ENCODE results near the gene RAMACL.
"Not testable (repeated sequence)": the region's sequence is repeated elsewhere in the genome, so short reads cannot be mapped to it uniquely, and the experiment has no call there.

The RAMACL gene

GRCh38 chr6:166595061-166595780 lies 8.7 kb upstream of the RAMACL start:
- DNase-seq: no peak

- DNase-seq: no peak
Measured at GRCh38 chr6:166592821-166593220, 6.3 kb upstream of the RAMACL start.

- DNase-seq: no peak
Measured at GRCh38 chr6:166591961-166592520, 5.6 kb upstream of the RAMACL start.

GRCh38 chr6:166591026-166591425 lies 4.5 kb upstream of the RAMACL start:
- no peak for DNase-seq

GRCh38 chr6:166589786-166590574 lies 3.5 kb upstream of the RAMACL start:
- no peak for DNase-seq

- DNase-seq: no peak
Measured at GRCh38 chr6:166589337-166589731, 2.9 kb upstream of the RAMACL start.

- no peak for DNase-seq
Measured at GRCh38 chr6:166588691-166589336, 2.3 kb upstream of the RAMACL start.

- no peak for DNase-seq
Measured at GRCh38 chr6:166587631-166588413, 1.3 kb upstream of the RAMACL start.

- DNase-seq: no peak
Measured at GRCh38 chr6:166584853-166585429, 1.5 kb downstream of the RAMACL start.

GRCh38 chr6:166584155-166584554 lies 2.3 kb downstream of the RAMACL start:
- DNase-seq: no peak

- no peak for DNase-seq
Measured at GRCh38 chr6:166583230-166583965, 3.1 kb downstream of the RAMACL start.

GRCh38 chr6:166582258-166582657 lies 4.2 kb downstream of the RAMACL start:
- no peak for DNase-seq

- not testable (repeated sequence) for DNase-seq
Measured at GRCh38 chr6:166581801-166582200, 4.7 kb downstream of the RAMACL start.

GRCh38 chr6:166581091-166581511 lies 5.4 kb downstream of the RAMACL start:
- no peak for DNase-seq

- DNase-seq: no peak
Measured at GRCh38 chr6:166580076-166581050, 6.1 kb downstream of the RAMACL start.

- DNase-seq: no peak
Measured at GRCh38 chr6:166579237-166579850, 7.1 kb downstream of the RAMACL start.

GRCh38 chr6:166578536-166579236 lies 7.8 kb downstream of the RAMACL start:
- no peak for DNase-seq

GRCh38 chr6:166575205-166575604 lies 11.3 kb downstream of the RAMACL start:
- DNase-seq: no peak
